ENCODE results near the gene ACSBG1.
"Not testable (repeated sequence)": the region's sequence is repeated elsewhere in the genome, so short reads cannot be mapped to it uniquely, and the experiment has no call there.

ACSBG1 gene

DNA sequence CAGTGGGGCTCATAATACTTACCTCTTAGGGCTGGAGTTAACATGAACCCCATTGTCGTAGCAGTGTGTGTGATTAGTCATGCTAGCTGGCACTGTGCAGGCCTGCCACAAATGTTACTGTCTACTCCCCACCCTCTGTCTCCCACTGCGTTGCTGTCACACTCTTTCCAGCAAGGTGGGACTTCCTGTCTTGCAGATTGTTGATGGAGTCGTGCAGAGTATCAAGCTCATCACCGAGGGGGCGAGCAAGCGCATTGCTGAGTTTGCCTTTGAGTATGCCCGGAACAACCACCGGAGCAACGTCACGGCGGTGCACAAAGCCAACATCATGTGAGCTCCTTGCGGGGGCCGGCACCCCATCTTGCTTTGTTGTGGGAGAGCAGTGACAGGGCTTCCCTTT, 72.3 kb downstream of the ACSBG1 start:
- DNase-seq = no peak

DNA sequence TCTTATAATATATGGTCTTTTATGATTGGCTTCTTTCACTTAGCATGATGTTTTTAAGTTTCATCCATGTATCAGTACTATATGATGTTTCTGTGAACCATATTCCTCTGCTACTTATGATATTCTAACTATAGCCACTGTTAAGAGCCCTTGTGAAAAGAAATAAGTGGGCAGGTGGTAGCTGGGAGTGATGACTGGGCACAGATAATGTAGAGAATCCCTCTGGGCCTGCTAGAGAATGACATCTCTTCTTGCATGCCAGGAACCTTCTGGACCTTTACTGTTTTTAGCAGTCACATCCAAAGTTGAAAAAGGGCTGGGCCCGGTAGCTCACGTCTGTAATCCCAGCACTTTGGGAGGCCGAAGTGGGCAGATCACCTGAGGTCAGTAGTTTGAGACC, 75.0 kb downstream of the ACSBG1 start:
- DNase-seq = peak in 1 of 2 experiments; percentile 11

DNA sequence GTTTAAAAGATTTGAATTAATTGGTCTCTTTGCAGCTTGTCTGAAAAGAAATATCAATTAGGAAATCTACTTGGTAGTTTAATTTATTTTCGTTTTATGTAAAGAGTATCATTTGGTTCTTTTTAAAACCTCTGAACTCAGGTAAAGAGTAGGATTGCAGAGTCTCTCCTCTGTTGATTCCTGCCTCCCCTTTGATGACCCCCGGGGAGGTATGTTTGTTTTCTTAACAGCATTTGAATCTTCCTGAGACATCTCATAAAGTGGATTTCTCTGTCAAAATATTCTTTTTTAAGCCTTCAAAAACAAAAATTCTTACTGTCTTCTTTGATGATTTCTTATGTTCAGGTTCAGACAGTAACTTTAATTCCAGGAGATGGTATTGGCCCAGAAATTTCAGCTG, 77.2 kb downstream of the ACSBG1 start:
- DNase-seq = no peak

DNA sequence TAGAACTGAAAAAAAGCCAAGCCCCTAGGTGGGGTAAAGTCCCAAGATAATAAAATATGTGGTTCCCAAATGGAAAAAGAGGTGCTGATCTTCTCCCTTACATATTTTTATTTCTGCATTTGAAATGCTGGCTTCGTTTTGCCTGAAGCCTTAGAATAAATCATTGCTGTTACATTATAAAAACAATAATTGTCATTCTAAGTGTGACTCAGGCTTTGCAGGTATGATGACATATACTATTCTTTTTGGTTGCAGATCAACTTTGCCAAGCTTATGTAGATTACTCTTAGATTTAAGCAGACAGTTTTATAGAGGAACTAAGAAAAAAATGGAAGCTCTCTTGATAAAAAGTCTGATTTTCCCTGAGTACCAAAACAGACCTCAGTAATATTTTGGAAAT, 77.7 kb downstream of the ACSBG1 start:
- DNase-seq = no peak

DNA sequence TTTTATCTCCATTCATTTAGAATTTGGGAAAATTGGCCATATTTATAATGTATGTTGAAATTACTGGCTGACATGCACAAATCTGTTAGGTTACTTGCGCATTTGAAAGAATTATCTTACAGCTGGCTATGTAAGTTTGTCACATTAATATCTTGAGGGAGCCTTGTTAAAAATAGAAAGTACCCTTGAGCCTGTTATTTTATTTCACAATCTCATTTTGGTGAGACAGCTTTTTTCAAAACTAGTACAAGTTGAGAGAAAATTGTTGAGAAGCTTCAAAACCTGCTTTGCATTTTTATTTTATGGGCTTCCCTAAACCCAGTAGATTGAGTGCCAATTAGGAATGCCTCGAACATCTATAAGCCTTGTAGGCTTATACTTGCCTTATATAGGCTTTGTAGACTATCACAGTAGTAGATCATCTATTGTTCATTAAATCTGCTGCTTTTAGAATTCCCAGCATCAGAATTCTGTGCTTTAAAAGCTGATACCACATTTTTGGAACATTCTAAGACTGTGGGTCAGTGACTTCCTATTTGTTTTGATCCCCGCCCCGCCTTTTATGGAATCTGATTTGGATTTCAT, 78.9 kb downstream of the ACSBG1 start:
- no peak for DNase-seq

DNA sequence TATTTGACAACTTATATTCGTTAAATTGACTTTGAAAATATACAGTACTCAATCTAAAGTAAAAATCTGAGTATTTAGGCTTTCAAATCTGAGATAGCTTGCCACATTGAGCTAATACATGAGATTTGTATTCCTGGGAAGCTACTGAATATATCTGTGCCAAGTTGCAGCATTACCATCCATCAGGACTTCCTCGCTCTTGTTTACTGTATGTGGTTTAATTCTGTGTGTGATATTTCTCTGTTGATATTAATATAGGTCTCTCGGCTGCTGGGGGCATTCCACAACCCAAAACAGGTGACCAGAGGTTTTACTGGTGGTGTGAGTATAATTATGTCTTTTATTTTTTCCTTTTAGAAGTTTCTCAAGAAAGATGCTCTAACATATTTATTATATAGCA, 79.4 kb downstream of the ACSBG1 start:
- no peak for DNase-seq

DNA sequence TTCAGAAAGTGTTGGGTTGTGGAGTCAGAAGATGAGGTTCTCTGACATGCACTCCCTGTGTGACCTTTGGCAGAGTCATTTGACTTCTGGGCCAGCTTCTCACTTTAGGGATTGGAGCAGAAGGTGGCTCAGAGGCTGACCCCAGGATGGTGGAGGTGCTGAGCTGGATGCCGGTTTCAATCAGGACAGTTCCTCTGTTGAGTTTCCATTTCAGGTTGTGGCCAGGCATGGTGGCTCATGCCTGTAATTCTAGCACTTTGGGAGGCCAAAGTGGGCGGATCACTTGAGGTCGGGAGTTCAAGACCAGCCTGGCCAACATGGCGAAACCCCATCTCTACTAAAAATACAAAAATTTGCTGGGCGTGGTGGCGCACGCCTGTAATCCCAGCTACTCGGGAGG, 83.3 kb downstream of the ACSBG1 start:
- not testable (repeated sequence) for DNase-seq

DNA sequence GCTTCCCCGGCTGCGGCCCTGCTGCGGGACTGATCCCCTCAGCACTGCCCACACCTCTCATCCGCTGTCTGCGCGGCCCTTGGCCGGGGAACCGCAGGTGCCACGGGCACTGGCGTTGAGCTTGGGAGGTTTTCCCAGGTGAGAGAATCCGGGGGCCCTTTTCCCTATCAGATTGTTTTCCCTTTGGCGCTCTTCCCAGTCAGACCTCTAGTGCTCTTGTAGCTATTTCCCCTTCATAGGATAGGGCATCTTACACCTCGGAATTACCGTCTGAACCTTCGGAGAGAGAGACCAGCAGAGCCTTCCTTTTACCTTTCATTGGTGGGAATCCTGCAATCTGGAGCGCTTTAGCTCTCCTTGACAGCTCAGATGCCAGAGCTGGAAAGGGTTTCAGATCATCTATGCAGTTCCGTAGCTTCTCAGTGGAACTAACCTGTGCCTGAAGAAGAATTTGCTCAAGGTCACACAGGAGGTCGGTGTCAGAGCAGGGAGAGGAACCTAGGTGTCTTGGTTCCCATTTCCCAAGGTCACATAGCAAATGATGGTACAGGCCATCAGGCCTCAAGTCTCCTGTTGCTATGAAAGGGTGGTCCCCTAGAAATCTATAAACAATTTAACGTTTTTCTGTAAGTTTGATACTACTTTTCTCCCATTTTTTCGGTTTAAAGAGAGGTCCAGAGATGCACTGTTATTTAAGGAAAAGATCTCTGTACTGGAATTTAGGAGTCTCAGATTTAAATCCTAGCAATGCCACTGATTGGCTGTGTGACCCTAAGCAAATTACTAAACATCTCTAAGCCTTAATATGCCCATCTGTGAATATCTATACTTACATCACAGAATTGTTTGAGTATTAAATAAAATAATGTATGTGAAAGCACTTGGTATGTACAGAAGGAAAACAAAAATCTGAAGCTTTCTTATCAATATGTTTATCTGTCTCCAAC, 84.3 kb downstream of the ACSBG1 start:
- peak; percentile 36 to 43 for DNase-seq

GRCh38 chr15:78149068-78149804, 85.1 kb downstream of the ACSBG1 start, which contains the start of gene IDH3A:
Gene IDH3A, plus strand, starts transcription at chr15:78149362. Its CDS starts 42 bp downstream, at chr15:78149404.
- peak; percentile 82 to 92 for DNase-seq

DNA sequence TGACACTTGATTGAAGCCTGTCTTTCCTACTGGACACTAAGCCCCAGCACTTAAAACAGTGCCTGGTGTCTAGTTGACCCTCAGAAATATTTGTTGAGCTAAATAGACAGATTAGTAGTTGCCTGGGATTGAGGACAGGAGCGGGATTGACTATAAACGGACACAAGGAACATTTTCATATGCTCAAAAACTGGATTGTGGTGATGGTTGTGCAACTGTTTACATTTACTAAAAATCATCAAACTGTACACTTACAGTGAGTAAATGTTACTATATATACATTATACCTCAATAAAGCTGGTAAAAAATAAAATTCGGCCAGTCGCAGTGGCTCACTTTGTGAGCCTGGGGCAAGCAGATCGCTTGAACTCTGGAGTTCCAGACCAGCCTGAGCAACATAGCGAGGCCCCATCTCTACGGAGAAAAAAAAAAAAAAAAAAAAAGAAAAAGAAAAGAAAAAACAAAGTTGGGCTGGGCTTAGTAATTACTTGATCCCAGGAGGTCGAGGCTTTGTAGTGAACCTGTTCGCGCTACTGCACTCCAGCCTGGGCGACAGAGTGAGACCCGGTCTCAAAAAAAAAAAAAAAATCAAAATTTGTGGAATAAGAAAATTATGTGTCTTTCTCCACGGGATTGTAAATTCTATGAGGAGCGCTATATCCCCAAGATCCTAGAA, 85.8 kb downstream of the ACSBG1 start:
- DNase-seq = no peak

DNA sequence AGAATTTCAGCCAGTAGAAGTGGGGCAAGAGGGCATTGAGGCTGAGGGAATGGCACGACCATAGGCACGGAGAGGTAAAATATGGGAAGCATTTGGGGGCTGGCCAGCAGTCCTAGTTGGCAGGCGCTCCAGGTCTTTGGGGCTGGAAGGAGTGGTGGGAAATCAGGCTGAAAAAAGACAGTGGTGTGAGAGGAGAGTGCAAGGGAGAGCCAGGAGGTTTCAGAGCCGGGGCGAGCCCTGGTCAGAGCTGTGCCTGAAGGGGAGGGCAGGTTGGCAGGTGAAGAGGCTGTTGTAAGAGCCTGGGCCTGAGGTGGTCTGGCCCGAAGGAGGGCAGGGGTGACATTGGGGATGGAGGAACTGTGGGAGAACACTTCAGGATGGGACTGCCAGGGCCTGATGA, 86.8 kb downstream of the ACSBG1 start:
- no peak for DNase-seq

- DNase-seq = no peak
These were observed 87.8 kb downstream of the ACSBG1 start for GRCh38 chr15:78146425-78147154.

DNA sequence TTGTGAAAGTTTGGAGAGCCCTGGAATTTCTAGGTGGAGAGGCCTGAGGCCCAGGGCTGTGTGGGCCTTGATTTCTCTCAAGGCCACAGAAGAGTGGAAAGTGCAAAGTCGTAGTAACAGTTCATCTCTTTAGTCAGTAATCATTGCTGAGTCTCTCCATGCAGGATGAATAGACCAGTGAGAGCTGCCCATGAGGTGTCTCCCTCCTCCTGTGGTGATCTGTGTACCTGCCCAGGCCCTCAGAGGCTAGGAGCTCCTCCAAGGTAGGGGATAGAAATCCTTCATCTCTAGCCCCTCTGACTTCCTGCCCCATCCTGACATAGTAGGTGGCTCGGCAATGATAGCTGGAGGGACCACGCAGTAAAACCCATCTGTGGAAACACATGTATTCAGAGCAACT, 92.0 kb downstream of the ACSBG1 start:
- DNase-seq = no peak

GRCh38 chr15:78140292-78140691, 94.1 kb downstream of the ACSBG1 start:
- no peak for DNase-seq

DNA sequence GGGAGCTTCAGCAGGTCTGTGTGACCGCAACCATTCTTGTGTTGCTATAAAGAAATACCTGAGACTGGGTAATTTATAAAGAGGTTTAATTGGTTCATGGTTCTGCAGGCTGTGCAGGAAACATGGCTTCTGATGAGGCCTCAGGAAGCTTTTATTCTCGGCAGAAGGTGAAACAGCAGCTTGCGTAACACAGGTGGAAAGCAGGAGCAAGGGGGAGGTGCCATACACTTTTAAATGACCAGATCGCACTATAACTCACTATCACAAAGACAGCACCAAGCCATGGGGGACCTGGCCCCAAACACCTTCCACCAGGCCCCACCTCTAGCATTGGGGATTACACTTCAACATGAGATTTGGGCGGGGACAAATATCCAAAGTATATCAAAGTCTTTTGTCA, 94.8 kb downstream of the ACSBG1 start:
- DNase-seq = no peak

DNA sequence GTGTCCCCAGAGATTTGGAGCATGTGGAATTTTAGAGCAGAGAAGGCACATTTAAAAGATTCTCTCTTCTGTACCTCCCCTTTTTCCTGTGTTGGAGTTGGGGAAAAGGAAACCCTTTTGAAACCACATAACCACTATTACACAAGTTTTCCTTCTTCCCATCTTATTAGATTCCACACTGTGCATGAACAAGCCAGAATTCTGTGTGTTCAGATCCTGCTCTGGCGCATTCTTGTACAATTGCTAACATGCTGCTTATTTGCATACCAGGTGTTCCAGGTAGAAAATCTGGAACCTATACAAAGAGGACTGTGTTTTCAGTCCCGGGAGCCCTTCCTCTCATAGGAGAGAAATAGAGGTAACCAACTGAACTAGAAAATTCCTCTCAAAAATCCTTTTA, 100.6 kb downstream of the ACSBG1 start:
- no peak for DNase-seq

- DNase-seq = no peak
These were observed 102.9 kb downstream of the ACSBG1 start, which contains the start of gene CIB2 for GRCh38 chr15:78131295-78132061. Gene CIB2, minus strand, starts transcription at chr15:78131445. Its CDS starts 230 bp downstream, at chr15:78131215.

DNA sequence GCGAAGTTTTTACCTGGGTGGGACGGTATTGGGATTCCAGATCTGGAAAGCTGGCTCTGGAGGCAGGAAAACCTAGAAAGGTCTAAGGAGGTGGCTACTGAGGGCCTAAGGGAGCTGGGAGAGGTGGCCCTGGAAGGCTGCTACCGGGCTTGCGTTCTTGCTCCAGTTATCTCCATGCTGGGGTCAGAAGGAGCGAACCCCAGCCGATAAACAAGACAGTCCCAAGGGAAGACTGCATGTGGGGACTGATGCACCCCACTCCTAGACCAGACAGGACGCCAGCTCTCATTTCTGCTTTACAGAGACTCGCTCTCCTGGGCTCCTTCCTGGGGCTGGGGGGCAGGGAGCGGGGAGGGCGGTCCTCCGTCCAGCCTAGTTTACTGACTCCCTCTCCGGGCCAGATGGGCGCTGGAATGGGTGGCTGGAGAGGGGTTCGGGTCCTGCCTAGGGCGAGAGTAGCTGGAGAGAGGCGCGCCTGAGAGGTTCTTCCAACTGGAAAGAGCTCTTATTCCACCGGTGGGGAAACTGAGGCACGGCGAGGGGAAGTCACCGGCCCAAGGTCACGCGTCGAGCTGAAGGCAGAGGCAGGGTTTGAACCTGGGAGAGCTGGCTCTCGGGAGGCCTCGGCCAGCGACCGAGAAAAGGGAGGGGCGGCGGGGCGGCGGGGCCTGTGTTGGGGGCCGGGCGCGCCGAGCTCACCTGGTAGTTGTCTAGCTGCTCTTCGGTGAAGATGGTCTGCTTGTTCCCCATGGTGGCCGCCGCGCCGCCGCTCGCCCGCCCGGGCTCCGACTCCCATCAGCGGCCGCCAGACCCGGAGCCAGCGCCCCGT, 103.7 kb downstream of the ACSBG1 start:
- DNase-seq = no peak

- DNase-seq = no peak
These were observed 104.5 kb downstream of the ACSBG1 start for GRCh38 chr15:78129751-78130287.

Measured in NCI-H187 (cell line).